ENCODE measurements around the gene PTPRN2.

DNA sequence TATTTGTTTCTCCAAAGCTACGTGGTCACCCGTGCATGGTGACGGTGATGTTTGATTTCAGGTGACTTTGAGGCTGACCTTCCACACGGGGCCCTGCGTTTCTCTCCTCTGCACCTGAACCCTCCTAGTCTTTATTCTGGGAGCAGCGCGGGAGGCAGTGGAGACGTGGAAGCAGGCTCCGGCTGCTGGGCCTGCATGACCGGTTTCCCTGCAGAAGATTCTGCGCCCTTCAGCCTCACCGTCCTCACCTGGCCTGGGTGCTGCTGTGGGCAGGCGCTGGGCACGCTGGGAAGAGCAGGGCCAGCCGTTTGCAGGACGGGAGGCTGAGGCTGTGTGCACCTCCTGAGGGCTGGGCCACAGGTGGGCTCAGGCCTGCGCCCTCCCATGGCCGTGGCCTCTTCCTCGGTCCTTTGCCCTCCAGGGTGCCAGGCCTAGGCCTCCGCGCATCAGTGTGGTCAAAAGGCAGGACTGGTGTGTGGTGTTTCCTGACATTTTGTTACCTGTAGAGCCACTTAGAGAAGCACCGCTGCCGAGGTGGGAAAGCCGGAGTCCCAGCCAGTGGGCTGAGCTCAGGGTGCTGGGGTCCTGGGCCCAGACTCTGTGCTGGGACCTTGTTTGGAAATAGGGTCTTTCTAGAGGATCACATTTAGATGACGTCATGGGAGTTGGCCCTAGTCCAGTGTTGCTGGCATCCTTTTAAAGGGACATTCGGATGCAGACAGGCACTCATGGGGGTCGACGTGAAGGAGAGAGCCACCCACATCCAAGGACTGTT is 772.5 kb downstream of the PTPRN2 start:
- TF ChIP-seq, protein P1, sequence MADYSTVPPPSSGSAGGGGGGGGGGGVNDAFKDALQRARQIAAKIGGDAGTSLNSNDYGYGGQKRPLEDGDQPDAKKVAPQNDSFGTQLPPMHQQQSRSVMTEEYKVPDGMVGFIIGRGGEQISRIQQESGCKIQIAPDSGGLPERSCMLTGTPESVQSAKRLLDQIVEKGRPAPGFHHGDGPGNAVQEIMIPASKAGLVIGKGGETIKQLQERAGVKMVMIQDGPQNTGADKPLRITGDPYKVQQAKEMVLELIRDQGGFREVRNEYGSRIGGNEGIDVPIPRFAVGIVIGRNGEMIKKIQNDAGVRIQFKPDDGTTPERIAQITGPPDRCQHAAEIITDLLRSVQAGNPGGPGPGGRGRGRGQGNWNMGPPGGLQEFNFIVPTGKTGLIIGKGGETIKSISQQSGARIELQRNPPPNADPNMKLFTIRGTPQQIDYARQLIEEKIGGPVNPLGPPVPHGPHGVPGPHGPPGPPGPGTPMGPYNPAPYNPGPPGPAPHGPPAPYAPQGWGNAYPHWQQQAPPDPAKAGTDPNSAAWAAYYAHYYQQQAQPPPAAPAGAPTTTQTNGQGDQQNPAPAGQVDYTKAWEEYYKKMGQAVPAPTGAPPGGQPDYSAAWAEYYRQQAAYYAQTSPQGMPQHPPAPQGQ (CRISPR knock-in tag; IDR thresholded peaks at IDR 0.05; ENCODE audit: borderline replicate concordance): no peak
- TF ChIP-seq TBL1XR1 (IDR thresholded peaks at IDR 0.05; ENCODE audit: borderline replicate concordance, low read length, partially characterized antibody): no peak
- TF ChIP-seq NFRKB (IDR thresholded peaks at IDR 0.05): no peak
- no peak for TF ChIP-seq ZNF501 (CRISPR knock-in tag; IDR thresholded peaks at IDR 0.05)
- TF ChIP-seq, protein P2, sequence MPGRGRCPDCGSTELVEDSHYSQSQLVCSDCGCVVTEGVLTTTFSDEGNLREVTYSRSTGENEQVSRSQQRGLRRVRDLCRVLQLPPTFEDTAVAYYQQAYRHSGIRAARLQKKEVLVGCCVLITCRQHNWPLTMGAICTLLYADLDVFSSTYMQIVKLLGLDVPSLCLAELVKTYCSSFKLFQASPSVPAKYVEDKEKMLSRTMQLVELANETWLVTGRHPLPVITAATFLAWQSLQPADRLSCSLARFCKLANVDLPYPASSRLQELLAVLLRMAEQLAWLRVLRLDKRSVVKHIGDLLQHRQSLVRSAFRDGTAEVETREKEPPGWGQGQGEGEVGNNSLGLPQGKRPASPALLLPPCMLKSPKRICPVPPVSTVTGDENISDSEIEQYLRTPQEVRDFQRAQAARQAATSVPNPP (CRISPR knock-in tag; IDR thresholded peaks at IDR 0.05): no peak
- TF ChIP-seq, protein P3, sequence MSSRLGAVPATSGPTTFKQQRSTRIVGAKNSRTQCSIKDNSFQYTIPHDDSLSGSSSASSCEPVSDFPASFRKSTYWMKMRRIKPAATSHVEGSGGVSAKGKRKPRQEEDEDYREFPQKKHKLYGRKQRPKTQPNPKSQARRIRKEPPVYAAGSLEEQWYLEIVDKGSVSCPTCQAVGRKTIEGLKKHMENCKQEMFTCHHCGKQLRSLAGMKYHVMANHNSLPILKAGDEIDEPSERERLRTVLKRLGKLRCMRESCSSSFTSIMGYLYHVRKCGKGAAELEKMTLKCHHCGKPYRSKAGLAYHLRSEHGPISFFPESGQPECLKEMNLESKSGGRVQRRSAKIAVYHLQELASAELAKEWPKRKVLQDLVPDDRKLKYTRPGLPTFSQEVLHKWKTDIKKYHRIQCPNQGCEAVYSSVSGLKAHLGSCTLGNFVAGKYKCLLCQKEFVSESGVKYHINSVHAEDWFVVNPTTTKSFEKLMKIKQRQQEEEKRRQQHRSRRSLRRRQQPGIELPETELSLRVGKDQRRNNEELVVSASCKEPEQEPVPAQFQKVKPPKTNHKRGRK (CRISPR knock-in tag; IDR thresholded peaks at IDR 0.05): no peak
- no peak for TF ChIP-seq HCFC1 (IDR thresholded peaks at IDR 0.05; ENCODE audit: low read depth, low read length)
